HL-60 (cell line): Measurements from ENCODE around the gene LCA5L.

Source experiments
- CTCF ChIP-seq: IDR thresholded peaks from one replicate; pipeline ENCODE4 v1.5.1; 2011; ENCODE audit warnings: low read length, control low read depth, inconsistent platforms; ENCODE audit not compliant: insufficient read depth
- REST ChIP-seq: IDR thresholded peaks from 2 replicates; pipeline ENCODE4 v1.6.1; 2012; ENCODE audit warnings: low read depth; ENCODE audit not compliant: insufficient replicate concordance

- no peak for TF ChIP-seq CTCF
- no peak for TF ChIP-seq REST
Measured at GRCh38 chr21:39377444-39378050, 68.0 kb downstream of the LCA5L start.
